ENCODE measurements around the gene ERMP1.
"Not testable (repeated sequence)": the region's sequence is repeated elsewhere in the genome, so short reads cannot be mapped to it uniquely, and the experiment has no call there.

The ERMP1 gene

GRCh38 chr9:5832538-5833529, at the start of gene ERMP1:
ERMP1 (minus strand) TSS chr9:5833117; CDS start chr9:5833027, 90 bp downstream.
- peak; percentile 26 for DNase-seq

- not testable (repeated sequence) for DNase-seq
Observed at GRCh38 chr9:5882244-5883012, 49.5 kb upstream of the ERMP1 start.

GRCh38 chr9:5879419-5880181, 46.7 kb upstream of the ERMP1 start:
- no peak for DNase-seq

GRCh38 chr9:5876711-5877110, 43.8 kb upstream of the ERMP1 start:
- DNase-seq = no peak

- no peak for DNase-seq
Observed at GRCh38 chr9:5876026-5876425, 43.1 kb upstream of the ERMP1 start.

- no peak for DNase-seq
Observed at GRCh38 chr9:5874048-5874447, 41.1 kb upstream of the ERMP1 start.

- DNase-seq = no peak
Observed at GRCh38 chr9:5873439-5873838, 40.5 kb upstream of the ERMP1 start.

- DNase-seq = no peak
Observed at GRCh38 chr9:5872511-5872910, 39.6 kb upstream of the ERMP1 start.

- DNase-seq = no peak
Observed at GRCh38 chr9:5871785-5872184, 38.9 kb upstream of the ERMP1 start.

GRCh38 chr9:5870691-5871090, 37.8 kb upstream of the ERMP1 start:
- no peak for DNase-seq

GRCh38 chr9:5870020-5870339, 37.1 kb upstream of the ERMP1 start:
- no peak for DNase-seq

- no peak for DNase-seq
Observed at GRCh38 chr9:5869315-5870019, 36.5 kb upstream of the ERMP1 start.

- DNase-seq = no peak
Observed at GRCh38 chr9:5868235-5868634, 35.3 kb upstream of the ERMP1 start.

GRCh38 chr9:5866685-5867084, 33.8 kb upstream of the ERMP1 start:
- DNase-seq = no peak

- no peak for DNase-seq
Observed at GRCh38 chr9:5866272-5866671, 33.4 kb upstream of the ERMP1 start.

- DNase-seq = no peak
Observed at GRCh38 chr9:5864446-5864845, 31.5 kb upstream of the ERMP1 start.

- no peak for DNase-seq
Observed at GRCh38 chr9:5863092-5863746, 30.3 kb upstream of the ERMP1 start.

- DNase-seq = no peak
Observed at GRCh38 chr9:5858833-5859232, 25.9 kb upstream of the ERMP1 start.

GRCh38 chr9:5857928-5858327, 25.0 kb upstream of the ERMP1 start:
- DNase-seq = no peak

- no peak for DNase-seq
Observed at GRCh38 chr9:5854063-5854790, 21.3 kb upstream of the ERMP1 start.

- DNase-seq = no peak
Observed at GRCh38 chr9:5853617-5854016, 20.7 kb upstream of the ERMP1 start.

All from GOT3 (cell line).